Activated CD4-positive, alpha-beta T cell treated with anti-CD3 and anti-CD28 coated beads, Interleukin-2, amount 10 ng/mL, durations not matched to agents 24 days and 14 days (primary cell): ENCODE data around the gene FBXO15. TPM values are rescaled to one million over a fixed set of nuclear protein-coding genes. Genes with fewer than 3 reads are reported as not detected.

Experiments used
- DNase-seq: peaks from one replicate; pipeline ENCODE4 v3.0.0; 2022
- H3K27ac Mint-ChIP-seq: one replicate; pipeline ENCODE4 v1.8.0; 2022; ENCODE audit warnings: mild to moderate bottlenecking, mixed read lengths
- H3K27me3 Mint-ChIP-seq: one replicate; pipeline ENCODE4 v1.8.0; 2022; ENCODE audit warnings: mixed read lengths
- H3K36me3 Mint-ChIP-seq: one replicate; pipeline ENCODE4 v1.8.0; 2022; ENCODE audit warnings: low read depth, mild to moderate bottlenecking, mixed read lengths
- H3K4me1 Mint-ChIP-seq: one replicate; pipeline ENCODE4 v1.8.0; 2021; ENCODE audit warnings: mixed read lengths
- H3K4me3 Mint-ChIP-seq: one replicate; pipeline ENCODE4 v1.8.0; 2022; ENCODE audit warnings: mild to moderate bottlenecking, moderate library complexity, mixed read lengths
- H3K9me3 Mint-ChIP-seq: one replicate; pipeline ENCODE4 v1.8.0; 2021; ENCODE audit warnings: mixed read lengths
- intact Hi-C: fragments of 100-400 bp; cut with micrococcal nuclease; formaldehyde crosslinking; loops from one replicate; pipeline ENCODE4 v1.15.1; 2023
- total RNA-seq: library from RNA; stranded (reverse); gene quantifications from 2 replicates; pipeline ENCODE4 v1.2.3, GENCODE V29; 2022

FBXO15 gene
- total RNA-seq, 1 donor from 2014 or later = 1.3 TPM

- no peaks in the 10 kb centered on the region for H3K4me1 Mint-ChIP-seq
- intact Hi-C loops = loop anchor here (1.0 to 2.0 kb wide), 5 partner anchors 23 to 302 kb away; partner anchors contain the start of gene TIMM21
- DNase-seq = peak; percentile 93
- H3K27me3 Mint-ChIP-seq = no peaks in the 10 kb centered on the region
- H3K4me3 Mint-ChIP-seq = no peak overlapping the region
- H3K27ac Mint-ChIP-seq = no peak overlapping the region
- no peaks in the 10 kb centered on the region for H3K9me3 Mint-ChIP-seq
- peaks cover 3% of the 10 kb centered on the region for H3K36me3 Mint-ChIP-seq
Observed at GRCh38 chr18:74040459-74041332, 106.9 kb downstream of the FBXO15 start.

- Mint-ChIP-seq H3K9me3 (no peaks in the 10 kb centered on the region), H3K4me3 (no peak overlapping the region), H3K27me3 (no peaks in the 10 kb centered on the region), H3K27ac (no peak overlapping the region), H3K36me3 (peaks cover under 1% of the 10 kb centered on the region), H3K4me1 (no peaks in the 10 kb centered on the region)
- intact Hi-C loops = loop anchor here (1.0 to 2.0 kb wide), 4 partner anchors 43 to 302 kb away; partner anchors contain the start of gene TIMM21
- peak; percentile 47 for DNase-seq
Observed at GRCh38 chr18:74040008-74040407, 107.6 kb downstream of the FBXO15 start.

- H3K27ac Mint-ChIP-seq = no peak overlapping the region
- H3K9me3 Mint-ChIP-seq = no peaks in the 10 kb centered on the region
- DNase-seq = no peak
- no peak overlapping the region for H3K4me3 Mint-ChIP-seq
- peaks cover 6% of the 10 kb centered on the region for H3K4me1 Mint-ChIP-seq
- no peaks in the 10 kb centered on the region for H3K27me3 Mint-ChIP-seq
- intact Hi-C loops = no loop called here
- no peaks in the 10 kb centered on the region for H3K36me3 Mint-ChIP-seq
Observed at GRCh38 chr18:74029161-74029560, 118.5 kb downstream of the FBXO15 start.

Other genes with a start within 250 kb of the FBXO15 start
- 61.8 and 71.8 TPM in 2 replicates for gene TIMM21, start 689 bp upstream of the FBXO15 start, total RNA-seq
- gene CYB5A, start 144.1 kb upstream of the FBXO15 start, total RNA-seq = 34.8 and 40.7 TPM in 2 replicates
- gene C18orf63, start 168.0 kb upstream of the FBXO15 start, total RNA-seq = not detected in 2 replicates